IMR-90 (cell line): ENCODE results near the gene ST6GAL2. TPM values are rescaled to one million over a fixed set of nuclear protein-coding genes. Genes with fewer than 3 reads are reported as not detected.

Experiments
- ATAC-seq: fragments of 200-7000 bp; cut with Tn5 transposase; 2 replicates; pipeline ENCODE4 v1.9.1; 2020; ENCODE audit warnings: low read depth, mild to moderate bottlenecking, moderate library complexity
- BruUV-seq: library from RNA; stranded (reverse); fragments of 400-500 nt; replicated peaks from 2 replicates; lab custom pipeline; 2021; lab: Mats Ljungman, UMichigan
- CTCF ChIA-PET: fragments of 300-600 bp; formaldehyde crosslinking; extraction: SDS; loops from one replicate; lab custom pipeline; 2021; ENCODE audit warnings: antibody characterized with exemption; lab: Yijun Ruan, JAX
- POLR2A ChIA-PET: fragments of 300-600 bp; sonication (Branson Sonifier 250); formaldehyde crosslinking; loops from one replicate; lab custom pipeline; 2022; ENCODE audit warnings: antibody characterized with exemption; ENCODE audit not compliant: unreplicated experiment; lab: Charles Lee
- DNase-seq: peaks from one replicate; pipeline ENCODE4 v3.0.0; 2013
- H2AFZ ChIP-seq: replicated peaks from 2 replicates; pipeline ENCODE3; 2013; ENCODE audit warnings: low read length, mild to moderate bottlenecking; ENCODE audit not compliant: poor library complexity
- H2AK5ac ChIP-seq: 2 replicates; pipeline ENCODE4 v1.6.1; 2013; ENCODE audit warnings: low read depth, low read length, inconsistent platforms
- H2AK9ac ChIP-seq: replicated peaks from 2 replicates; pipeline ENCODE3; 2013; ENCODE audit warnings: mild to moderate bottlenecking, low read depth, low read length, moderate library complexity; ENCODE audit not compliant: poor library complexity
- H2BK120ac ChIP-seq: 2 replicates; pipeline ENCODE4 v1.6.1; 2013; ENCODE audit warnings: low read depth, low read length, inconsistent platforms
- H2BK15ac ChIP-seq: 3 replicates; pipeline ENCODE4 v1.6.1; 2013; ENCODE audit warnings: low read depth, low read length, inconsistent platforms
- H2BK20ac ChIP-seq: 2 replicates; pipeline ENCODE4 v1.6.1; 2013; ENCODE audit warnings: low read depth, mild to moderate bottlenecking, inconsistent platforms, low read length, moderate library complexity
- H2BK5ac ChIP-seq: 2 replicates; pipeline ENCODE4 v1.6.1; 2013; ENCODE audit warnings: mild to moderate bottlenecking, low read depth, low read length, inconsistent platforms; ENCODE audit not compliant: poor library complexity, severe bottlenecking
- H3K14ac ChIP-seq: replicated peaks from 2 replicates; pipeline ENCODE4 v1.6.1; 2013; ENCODE audit warnings: low read depth, low read length, inconsistent platforms
- H3K18ac ChIP-seq: 2 replicates; pipeline ENCODE4 v1.6.1; 2013; ENCODE audit warnings: low read depth, low read length, control low read depth
- H3K23ac ChIP-seq: 2 replicates; pipeline ENCODE4 v1.6.1; 2013; ENCODE audit warnings: low read depth, low read length, inconsistent platforms
- H3K27ac ChIP-seq: 2 replicates; pipeline ENCODE4 v1.5.1; 2013; ENCODE audit warnings: mild to moderate bottlenecking, control low read depth, low read length; ENCODE audit not compliant: insufficient read depth
- H3K27me3 ChIP-seq: 2 replicates; pipeline ENCODE4 v1.6.1; 2013; ENCODE audit warnings: low read length; ENCODE audit not compliant: control insufficient read depth, insufficient read depth
- H3K36me3 ChIP-seq: 2 replicates; pipeline ENCODE4 v1.6.1; 2013; ENCODE audit warnings: low read length, mixed read lengths; ENCODE audit not compliant: control insufficient read depth, insufficient read depth
- H3K4ac ChIP-seq: 2 replicates; pipeline ENCODE4 v1.6.1; 2013; ENCODE audit warnings: low read depth, low read length, inconsistent platforms
- H3K4me1 ChIP-seq: 2 replicates; pipeline ENCODE4 v1.6.1; 2013; ENCODE audit warnings: low read length, mixed read lengths; ENCODE audit not compliant: control insufficient read depth, insufficient read depth
- H3K4me2 ChIP-seq: 2 replicates; pipeline ENCODE4 v1.6.1; 2013; ENCODE audit warnings: low read depth, mild to moderate bottlenecking, control low read depth, low read length, moderate library complexity
- H3K4me3 ChIP-seq: 2 replicates; pipeline ENCODE4 v1.5.1; 2013; ENCODE audit warnings: low read depth, mild to moderate bottlenecking, control low read depth, low read length, moderate library complexity; ENCODE audit not compliant: insufficient read depth
- H3K56ac ChIP-seq: 2 replicates; pipeline ENCODE4 v1.6.1; 2013; ENCODE audit warnings: low read length, inconsistent platforms; ENCODE audit not compliant: insufficient read depth; ENCODE audit errors: extremely low read depth
- H3K79me1 ChIP-seq, 2 experiments: 2 replicates each; pipeline ENCODE4 v1.6.1; 2013; ENCODE audit warnings: low read length in 2 of 2, inconsistent platforms in 1 of 2, low read depth in 1 of 2
- H3K9ac ChIP-seq: 2 replicates; pipeline ENCODE4 v1.6.1; 2013; ENCODE audit warnings: low read depth, low read length, control low read depth
- H3K9me1 ChIP-seq: 2 replicates; pipeline ENCODE4 v1.6.1; 2013; ENCODE audit warnings: low read length, inconsistent platforms; ENCODE audit not compliant: insufficient read depth
- H3K9me3 ChIP-seq: 2 replicates; pipeline ENCODE4 v1.6.1; 2013; ENCODE audit warnings: low read length; ENCODE audit not compliant: control insufficient read depth, insufficient read depth
- H4K20me1 ChIP-seq: 2 replicates; pipeline ENCODE4 v1.6.1; 2013; ENCODE audit warnings: low read length, inconsistent platforms; ENCODE audit not compliant: insufficient read depth
- H4K5ac ChIP-seq: 2 replicates; pipeline ENCODE4 v1.6.1; 2013; ENCODE audit warnings: mild to moderate bottlenecking, low read depth, low read length, control low read depth
- H4K8ac ChIP-seq, 2 experiments: 2 replicates each; pipeline ENCODE4 v1.6.1; 2013; ENCODE audit warnings: low read depth in 2 of 2, low read length in 2 of 2, control low read depth in 1 of 2, inconsistent platforms in 1 of 2
- H4K91ac ChIP-seq: 2 replicates; pipeline ENCODE4 v1.6.1; 2013; ENCODE audit warnings: low read depth, low read length, inconsistent platforms; ENCODE audit not compliant: insufficient read depth
- MXI1 ChIP-seq: IDR thresholded peaks from 2 replicates; pipeline ENCODE4 v1.6.1; 2012; ENCODE audit warnings: low read depth, mild to moderate bottlenecking, low read length, moderate library complexity, borderline replicate concordance
- NFE2L2 ChIP-seq: fragments of 150-350 bp; IDR thresholded peaks from 2 replicates; pipeline ENCODE4 v1.6.1; 2016; ENCODE audit warnings: low read depth, mild to moderate bottlenecking, low read length
- RCOR1 ChIP-seq: IDR thresholded peaks from 2 replicates; pipeline ENCODE4 v1.6.1; 2012; ENCODE audit warnings: mild to moderate bottlenecking, low read length, improper control_type of control experiment; ENCODE audit not compliant: insufficient replicate concordance
- USF2 ChIP-seq: fragments of 150-350 bp; IDR thresholded peaks from 2 replicates; pipeline ENCODE4 v1.6.1; 2017; ENCODE audit warnings: mild to moderate bottlenecking, antibody characterized with exemption, low read length, low read depth
- WGBS, 2 experiments: methylation state at CpG; one replicate each; pipeline versions ENCODE4 v1.1.5 to v1.1.7; 2013; ENCODE audit warnings: missing lambda C conversion rate in 2 of 2; ENCODE audit not compliant: insufficient read length in 1 of 2; ENCODE audit errors: extremely low coverage in 2 of 2; 5-methylcytosine and 5-hydroxymethylcytosine counted together
- dilution Hi-C: fragments of 300-500 bp; cut with HindIII; formaldehyde crosslinking; loops from one replicate; pipeline ENCODE4 v1.14.3; 2018; ENCODE audit warnings: low sequenced_read_pairs; ENCODE audit not compliant: unreplicated experiment
- in situ Hi-C: fragments of 300-500 bp; cut with MboI; formaldehyde crosslinking; loops from 3 replicates; pipeline ENCODE4 v1.14.3; 2019; ENCODE audit warnings: low sequenced_read_pairs, inconsistent platforms, mixed read lengths
- intact Hi-C: fragments of 100-400 bp; cut with micrococcal nuclease; formaldehyde crosslinking; loops from 2 replicates; pipeline ENCODE4 v1.10.0; 2022
- polyA plus RNA-seq, 3 experiments: library from polyadenylated mRNA; depleted of rRNA; stranded (reverse); fragments of >200 nt; gene quantifications; 2 replicates each; pipeline ENCODE4 v1.2.3, GENCODE V29; 2012; ENCODE audit warnings: low replicate concordance in 1 of 3
- total RNA-seq: library from RNA; depleted of rRNA; stranded (reverse); fragments of >200 nt; gene quantifications from 2 replicates; pipeline ENCODE4 v1.2.3, GENCODE V29; 2012

Gene ST6GAL2
- total and polyA plus RNA-seq, 2 of the 4 experiments (the other 2 are of a cell fraction): not detected

GRCh38 chr2:106798826-106799552, 87.0 kb downstream of the ST6GAL2 start:
- Histone ChIP-seq H4K91ac (no peak overlapping the region), H2BK20ac (no peak overlapping the region), H3K18ac (no peak overlapping the region), H3K4me2 (no peak overlapping the region), H4K5ac (no peak overlapping the region), H3K4ac (no peak overlapping the region), H2AFZ (no peak overlapping the region), H4K20me1 (no peaks in the 10 kb centered on the region), H3K4me1 (no peaks in the 10 kb centered on the region), H3K9me1 (no peaks in the 10 kb centered on the region), H3K14ac (no peak overlapping the region), H3K27me3 (no peaks in the 10 kb centered on the region), H2AK9ac (no peak overlapping the region), H3K23ac (no peak overlapping the region), H3K36me3 (no peaks in the 10 kb centered on the region), H2BK15ac (no peak overlapping the region), H3K27ac (no peak overlapping the region), H3K79me1 (no peaks in the 10 kb centered on the region), H3K9me3 (peaks cover 10% of the 10 kb centered on the region), H2BK5ac (no peak overlapping the region), H4K8ac (no peak overlapping the region), H3K9ac (no peak overlapping the region), H3K4me3 (no peak overlapping the region), H3K56ac (no peak overlapping the region), H2BK120ac (no peak overlapping the region), H2AK5ac (no peak overlapping the region)
- ChIA-PET CTCF (no interaction called here), POLR2A (no interaction called here)
- dilution Hi-C loops: no loop called here
- intact Hi-C loops: no loop called here
- BruUV-seq: no TSS peak
- DNase-seq (no peak), ATAC-seq (no peak)
- in situ Hi-C loops: no loop called here
- TF ChIP-seq USF2: no peak
- TF ChIP-seq NFE2L2: no peak
- TF ChIP-seq RCOR1: no peak
- no peak for TF ChIP-seq MXI1
- 13% methylated on average over 3 of the region's 5 CpGs; no CpG with 5 or more reads in 1 of the 2 experiments for WGBS, 2 experiments
